ENCODE data around the gene USP47. TPM values are rescaled to one million over a fixed set of nuclear protein-coding genes. Genes with fewer than 3 reads are reported as not detected.

Gene USP47
- total and polyA plus RNA-seq, 8 donors = 16.2 to 32.3 (median 21.3) TPM

- no peak overlapping the region for H3K27ac ChIP-seq
- no peaks in the 10 kb centered on the region for H3K27me3 ChIP-seq
- intact Hi-C loops (cut with DNase I) = no loop called here
- DNase-seq (no peak), FAIRE-seq (no peak), ATAC-seq (no peak)
- TF ChIP-seq CTCF (IDR thresholded peaks at IDR 0.05) = no peak
- no peak overlapping the region for H3K4me3 ChIP-seq
- H3K4me1 ChIP-seq = no peaks in the 10 kb centered on the region
- WGBS, 2 donors = 68 to 71% methylated on average over 11 of the region's 11 CpGs
- no peaks in the 10 kb centered on the region for H3K36me3 ChIP-seq
- no peaks in the 10 kb centered on the region for H3K9me3 ChIP-seq
These were observed 154.7 kb downstream of the USP47 start for GRCh38 chr11:11996321-11997048.

GRCh38 chr11:11997049-11997322 is 155.2 kb downstream of the USP47 start:
- Histone ChIP-seq H3K27me3 (no peaks in the 10 kb centered on the region), H3K9me3 (no peaks in the 10 kb centered on the region), H3K4me3 (no peak overlapping the region), H3K36me3 (no peaks in the 10 kb centered on the region), H3K4me1 (no peaks in the 10 kb centered on the region), H3K27ac (no peak overlapping the region)
- intact Hi-C loops (cut with DNase I) = no loop called here
- FAIRE-seq = no peak
- TF ChIP-seq CTCF (IDR thresholded peaks at IDR 0.05) = no peak
- DNase-seq = no peak
- WGBS, 2 donors = 53 to 66% methylated on average over 3 of the region's 3 CpGs
- ATAC-seq = no peak

- H3K27me3 ChIP-seq = no peaks in the 10 kb centered on the region
- no peak for ATAC-seq
- no peak for FAIRE-seq
These were observed 156.5 kb downstream of the USP47 start for GRCh38 chr11:11998091-11998781.

GRCh38 chr11:12001186-12001585 is 159.4 kb downstream of the USP47 start:
- Histone ChIP-seq H3K27ac (no peak overlapping the region), H3K9me3 (no peaks in the 10 kb centered on the region), H3K4me3 (no peak overlapping the region), H3K27me3 (no peaks in the 10 kb centered on the region), H3K4me1 (no peaks in the 10 kb centered on the region), H3K36me3 (no peaks in the 10 kb centered on the region)
- no peak for FAIRE-seq
- TF ChIP-seq CTCF (IDR thresholded peaks at IDR 0.05) = no peak
- peak; percentile 34 to 89 (median 75) for ATAC-seq
- 22 to 32% methylated on average over 7 of the region's 7 CpGs for WGBS, 2 donors
- peak in 2 of 6 donors; percentile 21 to 46 for DNase-seq
- intact Hi-C loops (cut with DNase I) = no loop called here

More at GRCh38 chr11:11998091-11998781, 156.5 kb downstream of the USP47 start:
- intact Hi-C loops (cut with DNase I) = no loop called here
- no peaks in the 10 kb centered on the region for H3K4me1 ChIP-seq
- H3K9me3 ChIP-seq = no peaks in the 10 kb centered on the region
- no peak for TF ChIP-seq CTCF (IDR thresholded peaks at IDR 0.05)
- H3K4me3 ChIP-seq = no peak overlapping the region
- WGBS, 2 donors = 77 to 86% methylated on average over 8 of the region's 8 CpGs
- H3K27ac ChIP-seq = no peak overlapping the region
- no peak for DNase-seq
- no peaks in the 10 kb centered on the region for H3K36me3 ChIP-seq

- Histone ChIP-seq H3K27me3 (peaks cover 0 to 6% (median 1%) of the 10 kb centered on the region in 4 donors), H3K36me3 (no peaks in the 10 kb centered on the region), H3K4me1 (no peaks in the 10 kb centered on the region), H3K4me3 (no peak overlapping the region), H3K9me3 (no peaks in the 10 kb centered on the region), H3K27ac (no peak overlapping the region)
- FAIRE-seq (no peak), DNase-seq (no peak), ATAC-seq (no peak)
- 93 to 95% methylated on average over 2 of the region's 2 CpGs for WGBS, 2 donors
- TF ChIP-seq CTCF (IDR thresholded peaks at IDR 0.05) = no peak
- intact Hi-C loops (cut with DNase I) = no loop called here
These were observed 161.6 kb downstream of the USP47 start for GRCh38 chr11:12003336-12003735.
